Tibial nerve (tissue), 3 donors: Measurements from ENCODE around the gene CACNA1G.

Experiments used
- POLR2A ChIP-seq, 2 donors: fragments of 450-650 bp; IDR thresholded peaks; one replicate each; pipeline ENCODE4 v1.6.1; 2017; ENCODE audit warnings: antibody characterized with exemption in 2 of 2, mild to moderate bottlenecking in 2 of 2, moderate library complexity in 2 of 2
- TF ChIP-seq, protein P1 (sequence below), 5 experiments: fragments of 200-600 bp in 3 of 5; fragments of 450-650 bp in 2 of 5; sonication (generic) in 3 of 5; IDR thresholded peaks; one replicate each; pipeline ENCODE4 v1.5.1; 2016 to 2019; ENCODE audit warnings: antibody characterized with exemption in 5 of 5, mild to moderate bottlenecking in 3 of 5, moderate library complexity in 2 of 5

DNA sequence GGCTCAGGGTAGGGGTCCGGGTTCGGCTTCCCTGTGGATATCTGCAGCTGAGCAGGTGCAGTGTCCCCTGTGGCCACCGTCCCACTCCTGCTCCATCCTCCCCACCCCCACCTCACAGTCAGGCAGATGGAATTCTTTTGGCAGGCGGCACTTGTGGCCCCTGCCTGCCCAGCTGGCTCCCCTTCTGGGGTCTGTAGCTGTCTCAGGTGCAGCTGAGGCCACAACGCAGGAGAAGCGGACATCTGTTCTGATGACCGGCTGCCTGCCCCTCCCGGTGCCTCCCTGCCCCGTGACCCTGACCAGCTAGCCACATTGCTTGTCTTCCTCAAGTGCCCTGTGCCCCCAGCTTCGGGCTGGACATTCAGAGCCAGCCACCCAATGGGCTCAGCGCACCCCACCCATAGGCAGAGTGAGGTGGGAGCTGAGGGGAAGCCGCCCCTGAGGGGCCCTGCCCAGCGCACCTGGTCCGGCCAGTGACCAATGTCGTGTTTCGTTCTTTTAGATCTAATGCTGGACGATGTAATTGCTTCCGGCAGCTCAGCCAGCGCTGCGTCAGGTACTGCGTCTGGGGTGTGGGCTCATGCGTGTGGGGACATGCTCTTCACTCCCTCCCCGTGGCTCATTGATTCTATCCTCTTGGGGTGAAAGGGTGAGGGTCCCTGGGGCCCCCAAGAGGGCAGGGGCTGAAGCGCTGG lies 49.0 kb downstream of the CACNA1G start:
- no peak for TF ChIP-seq POLR2A (IDR thresholded peaks at IDR 0.05)
- TF ChIP-seq, protein P1, sequence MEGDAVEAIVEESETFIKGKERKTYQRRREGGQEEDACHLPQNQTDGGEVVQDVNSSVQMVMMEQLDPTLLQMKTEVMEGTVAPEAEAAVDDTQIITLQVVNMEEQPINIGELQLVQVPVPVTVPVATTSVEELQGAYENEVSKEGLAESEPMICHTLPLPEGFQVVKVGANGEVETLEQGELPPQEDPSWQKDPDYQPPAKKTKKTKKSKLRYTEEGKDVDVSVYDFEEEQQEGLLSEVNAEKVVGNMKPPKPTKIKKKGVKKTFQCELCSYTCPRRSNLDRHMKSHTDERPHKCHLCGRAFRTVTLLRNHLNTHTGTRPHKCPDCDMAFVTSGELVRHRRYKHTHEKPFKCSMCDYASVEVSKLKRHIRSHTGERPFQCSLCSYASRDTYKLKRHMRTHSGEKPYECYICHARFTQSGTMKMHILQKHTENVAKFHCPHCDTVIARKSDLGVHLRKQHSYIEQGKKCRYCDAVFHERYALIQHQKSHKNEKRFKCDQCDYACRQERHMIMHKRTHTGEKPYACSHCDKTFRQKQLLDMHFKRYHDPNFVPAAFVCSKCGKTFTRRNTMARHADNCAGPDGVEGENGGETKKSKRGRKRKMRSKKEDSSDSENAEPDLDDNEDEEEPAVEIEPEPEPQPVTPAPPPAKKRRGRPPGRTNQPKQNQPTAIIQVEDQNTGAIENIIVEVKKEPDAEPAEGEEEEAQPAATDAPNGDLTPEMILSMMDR (IDR thresholded peaks at IDR 0.05): no peak
